ENCODE results near the gene RFX1. TPM values are rescaled to one million over a fixed set of nuclear protein-coding genes. Genes with fewer than 3 reads are reported as not detected.
"Not testable (repeated sequence)": the region's sequence is repeated elsewhere in the genome, so short reads cannot be mapped to it uniquely, and the experiment has no call there.

RFX1 gene
- total and polyA plus RNA-seq, 2 donors from 2014 or later: 5.2 to 17.9 TPM

DNA sequence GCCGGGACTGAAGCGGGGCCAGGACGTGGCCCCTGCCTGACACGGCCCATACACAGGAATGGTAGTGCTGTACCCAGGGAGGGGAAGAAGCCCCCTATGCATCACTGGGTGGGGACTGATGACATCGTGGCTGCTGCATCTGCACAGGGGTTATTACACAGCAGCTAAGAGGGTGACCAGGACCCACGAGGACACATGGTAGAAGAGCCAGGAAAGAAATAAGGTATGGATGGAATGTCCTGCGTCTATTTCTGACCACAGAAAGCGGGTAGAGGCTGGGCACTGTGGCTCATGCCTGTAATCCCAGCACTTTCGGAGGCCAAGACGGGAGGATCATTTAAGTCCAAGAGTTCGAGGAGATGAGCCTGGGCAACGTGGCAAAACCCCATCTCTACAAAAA lies 29.7 kb downstream of the RFX1 start:
- Histone ChIP-seq H3K4me3 (ENCODE audit: low read length in 3 of 3) (no peak overlapping the region), H3K9me3 (ENCODE audit: control insufficient read depth in 2 of 3, insufficient read depth in 1 of 3, low read length in 3 of 3) (no peaks in the 10 kb centered on the region), H3K9ac (ENCODE audit: low read length in 3 of 3) (no peak overlapping the region), H3K4me1 (ENCODE audit: control insufficient read depth in 2 of 3, insufficient read depth in 2 of 3, low read depth in 1 of 3, low read length in 3 of 3) (peaks cover 0 to 4% (median 0%) of the 10 kb centered on the region in 3 donors), H3K27ac (ENCODE audit: low read depth in 2 of 2, low read length in 2 of 2) (no peak overlapping the region), H3K36me3 (ENCODE audit: control insufficient read depth in 2 of 3, insufficient read depth in 3 of 3, low read length in 3 of 3) (peaks cover 0 to 9% (median 2%) of the 10 kb centered on the region in 3 donors), H3K27me3 (ENCODE audit: control insufficient read depth, insufficient read depth, low read length) (no peaks in the 10 kb centered on the region)
- no peak for DNase-seq
- FAIRE-seq: no peak
- intact Hi-C loops (cut with DNase I): no loop called here
- TF ChIP-seq, protein P1, sequence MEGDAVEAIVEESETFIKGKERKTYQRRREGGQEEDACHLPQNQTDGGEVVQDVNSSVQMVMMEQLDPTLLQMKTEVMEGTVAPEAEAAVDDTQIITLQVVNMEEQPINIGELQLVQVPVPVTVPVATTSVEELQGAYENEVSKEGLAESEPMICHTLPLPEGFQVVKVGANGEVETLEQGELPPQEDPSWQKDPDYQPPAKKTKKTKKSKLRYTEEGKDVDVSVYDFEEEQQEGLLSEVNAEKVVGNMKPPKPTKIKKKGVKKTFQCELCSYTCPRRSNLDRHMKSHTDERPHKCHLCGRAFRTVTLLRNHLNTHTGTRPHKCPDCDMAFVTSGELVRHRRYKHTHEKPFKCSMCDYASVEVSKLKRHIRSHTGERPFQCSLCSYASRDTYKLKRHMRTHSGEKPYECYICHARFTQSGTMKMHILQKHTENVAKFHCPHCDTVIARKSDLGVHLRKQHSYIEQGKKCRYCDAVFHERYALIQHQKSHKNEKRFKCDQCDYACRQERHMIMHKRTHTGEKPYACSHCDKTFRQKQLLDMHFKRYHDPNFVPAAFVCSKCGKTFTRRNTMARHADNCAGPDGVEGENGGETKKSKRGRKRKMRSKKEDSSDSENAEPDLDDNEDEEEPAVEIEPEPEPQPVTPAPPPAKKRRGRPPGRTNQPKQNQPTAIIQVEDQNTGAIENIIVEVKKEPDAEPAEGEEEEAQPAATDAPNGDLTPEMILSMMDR (IDR thresholded peaks at IDR 0.05; ENCODE audit: borderline replicate concordance, extremely low read depth, insufficient read depth): no peak

DNA sequence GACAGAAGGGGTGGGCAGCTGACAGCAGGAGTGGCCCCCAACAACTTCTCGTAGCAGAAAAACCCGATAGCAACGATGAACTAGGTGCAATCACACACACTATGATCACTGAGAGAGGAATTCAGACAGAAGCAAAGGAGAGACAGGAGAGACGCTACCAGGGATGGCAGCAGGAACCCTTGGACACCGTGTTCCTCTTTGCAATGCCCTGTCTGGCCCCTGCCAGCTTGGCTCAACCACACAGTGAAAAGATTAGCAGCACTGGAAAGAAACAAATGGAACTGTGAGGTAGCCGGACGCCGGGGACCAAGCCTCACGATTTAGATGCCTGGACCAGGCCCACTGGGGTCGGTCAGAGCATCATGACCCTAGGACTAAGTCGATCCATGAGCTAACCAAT lies 30.2 kb downstream of the RFX1 start:
- H3K4me3 ChIP-seq (ENCODE audit: low read length in 3 of 3): no peak overlapping the region
- TF ChIP-seq, protein P1 (IDR thresholded peaks at IDR 0.05; ENCODE audit: borderline replicate concordance, extremely low read depth, insufficient read depth): no peak
- DNase-seq (no peak), FAIRE-seq (no peak)
- H3K27me3 ChIP-seq (ENCODE audit: control insufficient read depth, insufficient read depth, low read length): no peaks in the 10 kb centered on the region
- H3K9ac ChIP-seq (ENCODE audit: low read length in 3 of 3): no peak overlapping the region
- H3K27ac ChIP-seq (ENCODE audit: low read depth in 2 of 2, low read length in 2 of 2): no peak overlapping the region
- H3K36me3 ChIP-seq (ENCODE audit: control insufficient read depth in 2 of 3, insufficient read depth in 3 of 3, low read length in 3 of 3): peaks cover 0 to 7% (median 2%) of the 10 kb centered on the region in 3 donors
- no peaks in the 10 kb centered on the region for H3K9me3 ChIP-seq (ENCODE audit: control insufficient read depth in 2 of 3, insufficient read depth in 1 of 3, low read length in 3 of 3)
- intact Hi-C loops (cut with DNase I): no loop called here
- peaks cover 0 to 4% (median 0%) of the 10 kb centered on the region in 3 donors for H3K4me1 ChIP-seq (ENCODE audit: control insufficient read depth in 2 of 3, insufficient read depth in 2 of 3, low read depth in 1 of 3, low read length in 3 of 3)

DNA sequence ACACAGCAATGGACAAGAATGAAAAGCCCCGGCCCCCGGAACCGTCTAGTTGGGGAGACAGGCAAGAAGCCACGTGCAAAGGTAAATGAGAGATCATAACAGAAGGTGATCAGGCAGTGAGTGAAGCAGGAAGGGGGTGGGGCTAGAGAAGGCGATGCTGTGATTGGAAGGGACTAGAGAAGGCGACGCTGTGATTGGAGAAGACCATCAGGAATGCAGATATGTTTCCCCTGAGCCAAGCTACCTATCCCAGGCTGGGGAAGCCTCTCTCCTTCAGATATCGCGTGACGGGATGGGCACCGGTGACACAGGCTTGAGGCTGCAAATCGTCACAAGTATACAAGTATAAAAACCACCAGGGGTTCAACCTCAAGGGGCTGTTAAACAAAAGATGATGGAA lies 32.0 kb downstream of the RFX1 start:
- TF ChIP-seq, protein P1 (IDR thresholded peaks at IDR 0.05; ENCODE audit: borderline replicate concordance, extremely low read depth, insufficient read depth): no peak
- no peak overlapping the region for H3K9ac ChIP-seq (ENCODE audit: low read length in 3 of 3)
- DNase-seq (peak in 3 of 5 donors; percentile 82 to 90 (median 90)), FAIRE-seq (no peak)
- H3K4me3 ChIP-seq (ENCODE audit: low read length in 3 of 3): no peak overlapping the region
- no peaks in the 10 kb centered on the region for H3K4me1 ChIP-seq (ENCODE audit: control insufficient read depth in 2 of 3, insufficient read depth in 2 of 3, low read depth in 1 of 3, low read length in 3 of 3)
- H3K27me3 ChIP-seq (ENCODE audit: control insufficient read depth, insufficient read depth, low read length): no peaks in the 10 kb centered on the region
- H3K27ac ChIP-seq (ENCODE audit: low read depth in 2 of 2, low read length in 2 of 2): no peak overlapping the region
- peaks cover under 1 to 13% (median 7%) of the 10 kb centered on the region in 3 donors for H3K36me3 ChIP-seq (ENCODE audit: control insufficient read depth in 2 of 3, insufficient read depth in 3 of 3, low read length in 3 of 3)
- H3K9me3 ChIP-seq (ENCODE audit: control insufficient read depth in 2 of 3, insufficient read depth in 1 of 3, low read length in 3 of 3): no peaks in the 10 kb centered on the region
- intact Hi-C loops (cut with DNase I): no loop called here

DNA sequence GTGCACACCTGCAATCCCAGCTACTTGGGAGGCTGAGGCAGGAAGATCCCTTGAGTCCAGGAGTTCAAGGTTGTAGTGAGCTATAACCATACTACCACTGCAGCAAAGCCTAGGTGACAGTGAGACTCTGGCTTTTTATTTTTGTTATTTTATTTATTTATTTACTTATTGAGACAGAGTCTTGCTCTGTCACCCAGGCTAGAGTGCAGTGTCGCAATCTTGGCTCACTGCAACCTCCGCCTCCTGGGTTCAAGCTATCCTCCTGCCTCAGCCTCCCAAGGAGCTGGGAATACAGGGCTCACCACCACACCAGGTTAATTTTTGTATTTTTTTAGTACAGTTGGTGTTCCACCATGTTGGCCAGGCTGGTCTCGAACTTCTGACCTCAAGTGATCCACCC lies 32.6 kb downstream of the RFX1 start:
- H3K36me3 ChIP-seq (ENCODE audit: control insufficient read depth in 2 of 3, insufficient read depth in 3 of 3, low read length in 3 of 3): peaks cover 2 to 19% (median 10%) of the 10 kb centered on the region in 3 donors
- H3K9ac ChIP-seq (ENCODE audit: low read length in 3 of 3); DNase-seq; H3K27me3 ChIP-seq (ENCODE audit: control insufficient read depth, insufficient read depth, low read length); H3K4me3 ChIP-seq (ENCODE audit: low read length in 3 of 3); H3K27ac ChIP-seq (ENCODE audit: low read depth in 2 of 2, low read length in 2 of 2); H3K9me3 ChIP-seq (ENCODE audit: control insufficient read depth in 2 of 3, insufficient read depth in 1 of 3, low read length in 3 of 3); H3K4me1 ChIP-seq (ENCODE audit: control insufficient read depth in 2 of 3, insufficient read depth in 2 of 3, low read depth in 1 of 3, low read length in 3 of 3); intact Hi-C loops (cut with DNase I); FAIRE-seq: not testable (repeated sequence)
